HG03342 (cell line): Measurements from ENCODE around the gene DTWD1.
"Not testable (repeated sequence)": the region's sequence is repeated elsewhere in the genome, so short reads cannot be mapped to it uniquely, and the experiment has no call there.

Experiments used
- ATAC-seq: cut with Tn5 transposase; IDR thresholded peaks from one replicate; pipeline ENCODE4 v1.9.1; 2021; ENCODE audit warnings: mild to moderate bottlenecking, moderate library complexity; ENCODE audit not compliant: unreplicated experiment

Gene DTWD1

GRCh38 chr15:49645277-49645676 is 24.4 kb downstream of the DTWD1 start:
- no peak for ATAC-seq

DNA sequence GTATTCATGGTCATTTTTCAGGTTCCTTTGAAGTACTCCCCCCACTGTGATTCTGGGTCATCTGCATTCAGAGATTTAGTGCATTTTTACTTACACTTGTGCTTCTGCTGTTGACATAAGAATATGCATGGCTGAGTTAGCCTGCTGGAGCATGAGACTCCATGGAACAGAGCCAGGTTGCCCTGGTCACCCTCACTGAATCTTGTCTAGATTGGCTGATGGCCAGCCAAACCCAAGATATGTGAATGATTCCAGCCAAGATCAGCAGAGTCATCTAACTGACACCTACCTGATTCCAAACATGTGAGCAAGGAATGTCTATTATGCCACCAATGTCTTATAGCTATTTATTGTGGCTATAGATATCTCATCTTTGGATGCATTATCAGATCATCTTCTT is 25.1 kb downstream of the DTWD1 start:
- ATAC-seq, result no peak

- ATAC-seq, result no peak
Measured at GRCh38 chr15:49646891-49647290, 26.0 kb downstream of the DTWD1 start.

DNA sequence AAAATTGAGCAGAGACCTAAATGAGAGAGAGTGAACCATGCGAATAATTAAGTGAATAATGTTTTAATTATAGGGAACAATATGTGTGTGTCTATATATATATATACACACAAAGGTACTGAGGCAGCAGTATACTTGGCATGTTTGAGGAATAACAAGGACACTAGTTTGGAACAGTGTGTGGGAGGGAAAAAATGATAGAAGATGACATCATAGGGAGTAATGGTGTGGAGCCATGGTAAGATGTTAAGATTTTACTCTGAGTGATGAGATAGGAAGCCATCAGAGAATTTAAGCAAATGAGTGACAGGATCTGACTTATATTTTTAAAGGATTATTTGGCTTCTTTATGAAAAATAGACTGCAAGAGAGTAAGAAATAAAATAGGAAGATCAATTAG is 29.1 kb downstream of the DTWD1 start:
- ATAC-seq, result no peak

- ATAC-seq, result no peak
Measured at GRCh38 chr15:49650676-49651075, 29.8 kb downstream of the DTWD1 start.

GRCh38 chr15:49652922-49653321 is 32.1 kb downstream of the DTWD1 start:
- ATAC-seq, result no peak

DNA sequence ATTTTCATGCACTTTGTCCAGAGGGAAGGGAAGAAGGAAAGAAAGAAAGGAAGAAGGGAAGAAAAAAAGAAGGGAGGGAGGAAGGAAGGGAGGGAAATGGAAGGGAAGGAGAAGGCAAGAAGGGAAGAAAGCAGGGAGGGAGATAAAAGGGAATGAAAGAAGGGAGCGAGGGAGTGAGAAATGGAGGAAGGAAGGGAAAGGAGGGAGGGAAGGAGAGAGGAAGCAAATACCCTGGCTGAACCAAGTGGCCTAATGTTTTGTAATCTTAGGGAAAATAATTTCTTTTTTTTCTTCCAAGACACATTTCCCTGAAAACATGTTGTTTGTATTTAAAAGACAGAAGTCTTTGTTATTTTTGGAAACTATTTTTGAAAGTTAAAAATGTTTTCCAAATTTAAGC is 35.9 kb downstream of the DTWD1 start:
- no peak for ATAC-seq

GRCh38 chr15:49664716-49665115 is 43.9 kb downstream of the DTWD1 start:
- no peak for ATAC-seq

DNA sequence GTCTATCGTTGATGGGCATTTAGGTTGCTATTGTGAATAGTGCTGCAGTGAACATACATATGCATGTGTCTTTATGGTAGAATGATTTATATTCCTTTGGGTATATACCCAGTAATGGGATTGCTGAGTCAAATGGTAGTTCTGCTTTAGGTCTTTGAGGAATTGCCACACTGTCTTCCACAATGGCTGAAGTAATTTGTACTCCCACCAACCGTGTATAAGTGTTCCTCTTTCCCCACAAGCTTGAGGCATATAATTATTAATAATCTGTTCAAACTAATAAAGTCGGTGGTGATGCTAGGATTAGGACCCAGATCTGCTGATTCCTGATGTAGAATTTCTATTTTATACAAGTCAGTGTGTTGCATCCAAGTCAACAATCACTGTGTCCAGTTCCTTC is 45.6 kb downstream of the DTWD1 start:
- ATAC-seq, result not testable (repeated sequence)

DNA sequence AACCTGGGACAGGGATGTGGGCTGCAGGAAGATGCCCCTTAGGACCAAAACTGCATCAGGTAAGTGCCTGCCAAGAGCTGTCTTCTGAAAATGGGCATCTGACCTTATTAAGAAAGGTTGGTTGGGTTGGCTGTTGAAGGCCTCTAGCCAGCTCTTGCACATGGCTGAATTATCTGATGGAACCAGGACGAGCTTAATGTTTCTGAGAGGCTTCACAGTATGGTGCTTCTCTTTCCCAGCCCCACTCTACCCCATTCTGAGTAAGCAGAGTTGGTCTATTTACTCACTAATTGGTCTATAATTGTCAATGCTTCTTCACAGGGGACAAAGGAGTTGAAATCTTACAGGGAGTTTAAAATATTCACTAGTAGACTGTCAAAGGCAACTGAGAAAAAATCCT is 48.4 kb downstream of the DTWD1 start:
- no peak for ATAC-seq

DNA sequence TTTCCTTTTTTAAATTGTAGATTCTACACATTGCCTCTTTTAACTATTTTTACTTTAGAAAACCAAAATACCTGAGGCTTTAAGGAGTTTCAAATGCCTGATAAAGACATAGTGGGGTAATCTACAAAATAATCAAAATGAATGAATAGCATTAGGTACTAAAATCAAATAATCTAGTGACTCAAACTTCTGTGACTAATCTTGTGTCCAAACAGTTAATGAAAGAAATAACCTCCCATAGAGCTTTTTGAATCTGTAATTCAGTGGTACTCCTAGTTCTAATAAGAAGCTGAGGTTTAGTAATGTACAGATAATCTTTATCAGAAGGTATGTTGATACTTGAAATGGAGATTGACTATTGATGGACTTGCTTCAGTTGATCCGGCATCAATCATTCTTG is 53.0 kb downstream of the DTWD1 start:
- no peak for ATAC-seq

- no peak for ATAC-seq
Measured at GRCh38 chr15:49674370-49674769, 53.5 kb downstream of the DTWD1 start.

- no peak for ATAC-seq
Measured at GRCh38 chr15:49675041-49675440, 54.2 kb downstream of the DTWD1 start.

- no peak for ATAC-seq
Measured at GRCh38 chr15:49678655-49679054, 57.8 kb downstream of the DTWD1 start.

GRCh38 chr15:49686599-49686998 is 65.8 kb downstream of the DTWD1 start:
- ATAC-seq, result no peak

DNA sequence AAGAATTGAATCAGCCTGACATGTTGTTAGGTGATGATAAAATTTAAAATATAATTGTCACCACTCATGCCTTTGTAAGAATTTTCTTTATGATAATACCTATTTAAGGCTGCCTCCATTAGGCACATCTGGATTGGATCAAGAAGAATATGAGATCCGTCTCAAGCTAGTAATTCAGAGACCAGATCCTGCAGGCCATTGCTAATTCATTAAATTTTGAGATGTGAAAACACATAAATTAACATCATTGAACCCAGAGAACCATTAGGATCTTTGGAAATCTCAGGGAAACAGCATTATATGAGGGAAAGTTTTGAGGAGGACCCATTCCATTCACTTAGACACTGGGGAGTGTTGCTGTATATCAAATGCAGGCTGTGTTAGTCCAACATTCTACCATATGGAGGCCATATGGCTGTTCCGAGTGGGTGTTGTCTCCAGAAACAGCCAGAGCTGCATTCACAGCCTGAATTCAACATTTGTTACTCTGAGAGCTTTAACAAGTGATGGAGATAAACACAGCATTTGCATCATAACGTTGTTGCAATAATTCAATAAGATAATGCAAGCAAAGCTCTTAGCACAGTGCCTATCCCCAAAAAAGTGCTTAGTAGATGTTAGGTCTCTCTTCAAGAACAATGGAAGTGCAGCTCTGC is 67.4 kb downstream of the DTWD1 start:
- no peak for ATAC-seq

GRCh38 chr15:49692514-49693090 is 71.8 kb downstream of the DTWD1 start:
- ATAC-seq, result no peak

GRCh38 chr15:49693498-49693897 is 72.7 kb downstream of the DTWD1 start:
- ATAC-seq, result no peak

DNA sequence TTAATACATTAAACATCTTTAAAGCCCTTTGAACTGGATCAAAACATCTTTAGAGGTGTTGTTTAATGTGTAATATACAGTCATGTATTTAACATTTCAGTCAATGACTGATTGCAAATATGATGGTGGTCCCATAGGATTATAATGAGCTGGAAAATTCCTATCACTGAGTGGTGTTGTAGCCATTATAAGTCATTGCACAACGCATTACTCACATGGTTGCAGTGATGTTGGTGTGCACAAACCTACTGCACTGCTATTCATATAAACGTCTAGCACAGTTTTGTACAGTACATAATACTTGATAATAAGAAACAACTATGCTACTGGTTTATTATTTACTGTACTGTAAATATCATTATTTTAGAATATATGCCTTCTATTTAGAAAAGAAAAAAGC is 75.6 kb downstream of the DTWD1 start:
- ATAC-seq, result no peak

- no peak for ATAC-seq
Measured at GRCh38 chr15:49697121-49697520, 76.3 kb downstream of the DTWD1 start.

DNA sequence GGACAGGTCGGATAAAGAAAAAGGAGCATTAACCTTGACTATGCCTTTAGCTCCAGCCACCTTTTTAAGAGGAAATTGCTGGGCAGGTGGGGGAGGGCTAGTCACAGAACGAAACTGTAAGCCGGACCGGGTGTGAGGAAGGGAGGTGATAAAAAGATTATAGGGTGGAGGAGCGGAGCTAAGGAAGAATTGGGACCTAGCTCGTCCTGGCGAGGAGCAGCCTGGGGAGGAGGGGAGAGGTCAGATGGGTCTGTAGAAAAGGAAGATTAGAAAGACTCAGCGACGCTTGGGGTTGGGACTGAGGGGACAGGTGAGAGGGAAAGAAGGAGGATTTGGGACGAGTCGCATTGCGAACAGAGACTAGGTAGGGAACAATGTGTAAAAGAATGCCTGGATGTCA is 82.1 kb downstream of the DTWD1 start:
- not testable (repeated sequence) for ATAC-seq
